HG03159 (cell line): Measurements from ENCODE around the gene ASCC1.

Experiments used
- ATAC-seq: cut with Tn5 transposase; IDR thresholded peaks from one replicate; pipeline ENCODE4 v1.9.1; 2021; ENCODE audit warnings: mild to moderate bottlenecking, moderate library complexity; ENCODE audit not compliant: unreplicated experiment

Gene ASCC1

GRCh38 chr10:72086466-72087391 lies 129.3 kb downstream of the ASCC1 start:
- no peak for ATAC-seq

GRCh38 chr10:72085864-72086465 lies 130.1 kb downstream of the ASCC1 start:
- ATAC-seq = no peak

- ATAC-seq = no peak
Observed at GRCh38 chr10:72085166-72085565, 130.9 kb downstream of the ASCC1 start.

GRCh38 chr10:72083790-72084459 lies 132.2 kb downstream of the ASCC1 start:
- no peak for ATAC-seq

GRCh38 chr10:72082856-72083789 lies 133.0 kb downstream of the ASCC1 start:
- ATAC-seq = no peak

- no peak for ATAC-seq
Observed at GRCh38 chr10:72081772-72082590, 134.1 kb downstream of the ASCC1 start.

GRCh38 chr10:72081210-72081609 lies 134.9 kb downstream of the ASCC1 start:
- ATAC-seq = no peak

GRCh38 chr10:72080042-72080975 lies 135.8 kb downstream of the ASCC1 start:
- no peak for ATAC-seq

- ATAC-seq = no peak
Observed at GRCh38 chr10:72079356-72079755, 136.7 kb downstream of the ASCC1 start.

- no peak for ATAC-seq
Observed at GRCh38 chr10:72077275-72077990, 138.6 kb downstream of the ASCC1 start.

- no peak for ATAC-seq
Observed at GRCh38 chr10:72076756-72077155, 139.3 kb downstream of the ASCC1 start.

GRCh38 chr10:72075376-72076115 lies 140.5 kb downstream of the ASCC1 start:
- ATAC-seq = no peak

- no peak for ATAC-seq
Observed at GRCh38 chr10:72074574-72075375, 141.3 kb downstream of the ASCC1 start.

GRCh38 chr10:72073708-72074573 lies 142.1 kb downstream of the ASCC1 start:
- ATAC-seq = no peak

- no peak for ATAC-seq
Observed at GRCh38 chr10:72072639-72073038, 143.4 kb downstream of the ASCC1 start.

- no peak for ATAC-seq
Observed at GRCh38 chr10:72072046-72072445, 144.0 kb downstream of the ASCC1 start.
